Skeletal muscle satellite cell (primary cell): ENCODE results near the gene DGCR2.
"Not testable (repeated sequence)": the region's sequence is repeated elsewhere in the genome, so short reads cannot be mapped to it uniquely, and the experiment has no call there.

Experiments used
- H3K27me3 ChIP-seq: 2 replicates; pipeline ENCODE4 v1.7.0; 2013; ENCODE audit warnings: low read length; ENCODE audit not compliant: control insufficient read depth, insufficient read depth
- H3K36me3 ChIP-seq: 2 replicates; pipeline ENCODE4 v1.7.0; 2013; ENCODE audit warnings: mild to moderate bottlenecking, control low read depth, low read length; ENCODE audit not compliant: insufficient read depth
- H3K4me1 ChIP-seq: 2 replicates; pipeline ENCODE4 v1.7.0; 2013; ENCODE audit warnings: low read length; ENCODE audit not compliant: control insufficient read depth, insufficient read depth
- H3K4me2 ChIP-seq: 2 replicates; pipeline ENCODE4 v1.7.0; 2013; ENCODE audit warnings: mild to moderate bottlenecking, low read length
- H3K4me3 ChIP-seq: 2 replicates; pipeline ENCODE4 v1.7.0; 2013; ENCODE audit warnings: low read length
- H3K9ac ChIP-seq: 2 replicates; pipeline ENCODE4 v1.7.0; 2013; ENCODE audit warnings: mild to moderate bottlenecking, low read depth, low read length, moderate library complexity
- H3K9me3 ChIP-seq: replicated peaks from 2 replicates; pipeline ENCODE4 v1.7.0; 2013; ENCODE audit warnings: mild to moderate bottlenecking, control low read depth, low read length

The DGCR2 gene

GRCh38 chr22:19059481-19060278 is 62.5 kb downstream of the DGCR2 start:
- Histone ChIP-seq H3K27me3 (no peaks in the 10 kb centered on the region), H3K4me2 (no peak overlapping the region), H3K4me1 (peaks cover 4% of the 10 kb centered on the region), H3K9ac (no peak overlapping the region), H3K4me3 (no peak overlapping the region), H3K9me3 (no peaks in the 10 kb centered on the region), H3K36me3 (peaks cover 38% of the 10 kb centered on the region)

GRCh38 chr22:19058713-19059451 is 63.3 kb downstream of the DGCR2 start:
- H3K9me3 ChIP-seq, result no peaks in the 10 kb centered on the region
- H3K27me3 ChIP-seq, result no peaks in the 10 kb centered on the region
- H3K4me2 ChIP-seq, result no peak overlapping the region
- H3K9ac ChIP-seq, result no peak overlapping the region
- peaks cover 4% of the 10 kb centered on the region for H3K4me1 ChIP-seq
- peaks cover 30% of the 10 kb centered on the region for H3K36me3 ChIP-seq
- no peak overlapping the region for H3K4me3 ChIP-seq

- Histone ChIP-seq H3K27me3 (no peaks in the 10 kb centered on the region), H3K4me1 (peaks cover 4% of the 10 kb centered on the region), H3K4me3 (no peak overlapping the region), H3K36me3 (peaks cover 31% of the 10 kb centered on the region), H3K4me2 (no peak overlapping the region), H3K9ac (no peak overlapping the region), H3K9me3 (no peaks in the 10 kb centered on the region)
Observed at GRCh38 chr22:19057999-19058491, 64.2 kb downstream of the DGCR2 start.

- no peak overlapping the region for H3K4me2 ChIP-seq
- no peaks in the 10 kb centered on the region for H3K27me3 ChIP-seq
- no peaks in the 10 kb centered on the region for H3K9me3 ChIP-seq
- no peak overlapping the region for H3K4me3 ChIP-seq
- H3K9ac ChIP-seq, result no peak overlapping the region
- peaks cover 36% of the 10 kb centered on the region for H3K36me3 ChIP-seq
- peaks cover 4% of the 10 kb centered on the region for H3K4me1 ChIP-seq
Observed at GRCh38 chr22:19057539-19057938, 64.7 kb downstream of the DGCR2 start.

- Histone ChIP-seq H3K4me3 (no peak overlapping the region), H3K9ac (no peak overlapping the region), H3K4me2 (no peak overlapping the region), H3K4me1 (peaks cover 4% of the 10 kb centered on the region), H3K36me3 (peaks cover 35% of the 10 kb centered on the region), H3K27me3 (no peaks in the 10 kb centered on the region), H3K9me3 (no peaks in the 10 kb centered on the region)
Observed at GRCh38 chr22:19056951-19057401, 65.2 kb downstream of the DGCR2 start.

GRCh38 chr22:19055801-19056200 is 66.4 kb downstream of the DGCR2 start:
- Histone ChIP-seq H3K4me2 (no peak overlapping the region), H3K27me3 (no peaks in the 10 kb centered on the region), H3K4me3 (no peak overlapping the region), H3K36me3 (peaks cover 32% of the 10 kb centered on the region), H3K9ac (no peak overlapping the region), H3K4me1 (peaks cover 4% of the 10 kb centered on the region), H3K9me3 (no peaks in the 10 kb centered on the region)

- Histone ChIP-seq H3K27me3 (no peaks in the 10 kb centered on the region), H3K36me3 (peaks cover 32% of the 10 kb centered on the region), H3K4me3 (no peak overlapping the region), H3K9ac (no peak overlapping the region), H3K9me3 (no peaks in the 10 kb centered on the region), H3K4me2 (no peak overlapping the region), H3K4me1 (no peaks in the 10 kb centered on the region)
Observed at GRCh38 chr22:19052941-19053541, 69.2 kb downstream of the DGCR2 start.

GRCh38 chr22:19051381-19052072 is 70.7 kb downstream of the DGCR2 start:
- Histone ChIP-seq H3K9me3 (no peaks in the 10 kb centered on the region), H3K36me3 (peaks cover 39% of the 10 kb centered on the region), H3K4me2 (no peak overlapping the region), H3K4me3 (no peak overlapping the region), H3K9ac (no peak overlapping the region), H3K27me3 (no peaks in the 10 kb centered on the region), H3K4me1 (no peaks in the 10 kb centered on the region)

- not testable (repeated sequence) for H3K4me1 ChIP-seq, H3K27me3 ChIP-seq, H3K4me2 ChIP-seq, H3K9ac ChIP-seq, H3K4me3 ChIP-seq, H3K9me3 ChIP-seq
- H3K36me3 ChIP-seq, result peaks cover 42% of the 10 kb centered on the region
Observed at GRCh38 chr22:19050847-19051246, 71.4 kb downstream of the DGCR2 start.

- H3K4me1 ChIP-seq, result no peaks in the 10 kb centered on the region
- H3K4me3 ChIP-seq, result no peak overlapping the region
- H3K9me3 ChIP-seq, result no peaks in the 10 kb centered on the region
- H3K9ac ChIP-seq, result no peak overlapping the region
- H3K4me2 ChIP-seq, result no peak overlapping the region
- no peaks in the 10 kb centered on the region for H3K27me3 ChIP-seq
- peaks cover 47% of the 10 kb centered on the region for H3K36me3 ChIP-seq
Observed at GRCh38 chr22:19050117-19050516, 72.1 kb downstream of the DGCR2 start.

GRCh38 chr22:19048531-19048930 is 73.7 kb downstream of the DGCR2 start:
- H3K4me3 ChIP-seq, result no peak overlapping the region
- H3K36me3 ChIP-seq, result peaks cover 56% of the 10 kb centered on the region
- no peak overlapping the region for H3K4me2 ChIP-seq
- H3K4me1 ChIP-seq, result peaks cover 6% of the 10 kb centered on the region
- no peaks in the 10 kb centered on the region for H3K9me3 ChIP-seq
- H3K27me3 ChIP-seq, result no peaks in the 10 kb centered on the region
- H3K9ac ChIP-seq, result no peak overlapping the region
